Pancreas (tissue), 10 donors: ENCODE measurements around the gene TANC1. TPM values are rescaled to one million over a fixed set of nuclear protein-coding genes. Genes with fewer than 3 reads are reported as not detected.

Source experiments
- ATAC-seq, 4 donors: fragments of 200-7000 bp; cut with Tn5 transposase; one replicate each; pipeline versions ENCODE4 v1.8.0 to v1.9.1; 2020; ENCODE audit warnings: mild to moderate bottlenecking in 4 of 4, moderate library complexity in 4 of 4
- DNase-seq, 6 donors: peaks; one replicate each; pipeline ENCODE4 v3.0.0-alpha.2; 2020
- FAIRE-seq: peaks from 2 replicates; lab custom pipeline; 2012; peaks lifted over from hg19 to GRCh38; lab: Jason Lieb, UNC
- H3K27ac ChIP-seq, 4 donors: fragments of 200-600 bp; sonication (generic); 1 replicate in 3 of 4; 2 replicates in 1 of 4; pipeline versions ENCODE4 v1.5.0 to v1.8.0; 2020
- H3K27me3 ChIP-seq, 4 donors: fragments of 200-600 bp; one replicate each; pipeline ENCODE4 v1.8.0; 2021
- H3K36me3 ChIP-seq, 3 donors: fragments of 200-600 bp; sonication (generic) in 1 of 3; one replicate each; pipeline versions ENCODE4 v1.5.0 to v1.8.0; 2020 to 2021
- H3K4me1 ChIP-seq, 3 donors: fragments of 200-600 bp; one replicate each; pipeline ENCODE4 v1.8.0; 2021
- H3K4me3 ChIP-seq, 4 donors: fragments of 200-600 bp; sonication (generic) in 2 of 4; one replicate each; pipeline versions ENCODE4 v1.5.0 to v1.8.0; 2020 to 2021
- H3K9me3 ChIP-seq, 4 donors: fragments of 200-600 bp; one replicate each; pipeline ENCODE4 v1.8.0; 2021
- WGBS, 2 donors: extraction: QIAGEN DNeasy Blood & Tissue Kit; methylation state at CpG; one replicate each; pipeline ENCODE4 v1.1.7; 2013; 5-methylcytosine and 5-hydroxymethylcytosine counted together
- intact Hi-C, 3 donors: fragments of 100-400 bp; cut with DNase I; formaldehyde crosslinking; loops; one replicate each; pipeline versions ENCODE4 v1.11.1 to v1.14.2; 2022
- polyA plus RNA-seq, 2 donors: library from polyadenylated mRNA; stranded (reverse); fragments of 200-250 nt; gene quantifications; one replicate each; pipeline ENCODE4 v1.2.3, GENCODE V29; 2013
- total RNA-seq, 6 donors: library from RNA; stranded (reverse); fragmentation: NEBNext Ultra II Directional in 4 of 6; extraction: Animal tissue kit (Norgen Biotek cat#: 25700) in 4 of 6; gene quantifications; one replicate each; pipeline versions ENCODE4 v1.2.1 to v1.2.4, GENCODE V29; 2021 to 2023
- TF ChIP-seq, protein P1 (sequence below), 4 donors: fragments of 200-600 bp; sonication (generic) in 3 of 4; IDR thresholded peaks; one replicate each; pipeline versions ENCODE4 v1.5.0 to v1.8.0; 2021; ENCODE audit warnings: antibody characterized with exemption in 4 of 4
- donor health status: healthy with polysubstance abuse.
- donor health status: DM: no; HTN: no; CAD: no; lungs with moderate emphysema.
- donor health status: DM: no; HTN: no; CAD: no.
- donor health status: control.
- donor health status: control.
- donor health status: Bipolar disorder and iron deficiency.
- donor health status: DM: yes; HTN: yes; CAD: no.
- donor health status: DM: no; HTN: no; CAD: no.
- donor health status: DM: no; HTN: no; CAD: no.
- donor health status: DM: yes; HTN: yes; CAD: no.

TANC1 gene
- total and polyA plus RNA-seq, 8 donors = 9.0 to 17.6 (median 10.5) TPM

DNA sequence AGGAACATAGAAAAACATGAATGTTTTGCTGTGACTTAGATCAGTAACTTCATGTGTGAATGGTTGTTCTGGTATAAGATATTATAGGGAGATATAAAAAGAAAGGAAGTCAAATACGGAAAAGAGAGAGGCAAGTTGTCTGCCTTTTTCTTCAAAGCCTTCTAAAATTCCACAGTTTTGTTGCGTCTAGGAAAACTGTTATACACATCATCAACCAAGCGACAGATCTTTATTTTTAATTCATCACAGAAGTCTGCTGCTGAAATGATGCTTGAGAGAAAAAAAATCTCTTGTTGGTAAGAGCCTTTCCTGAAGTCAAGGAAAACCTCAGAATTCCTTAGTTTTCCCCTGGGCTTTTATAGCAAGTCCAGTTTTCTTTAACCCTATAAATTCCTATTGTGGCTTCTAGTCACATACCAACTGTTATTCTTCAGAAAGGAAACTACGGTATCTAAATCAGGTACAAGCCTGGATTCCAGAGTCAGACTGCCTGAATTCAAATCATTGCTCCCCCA is 36.3 kb upstream of the TANC1 start:
- no peak overlapping the region for H3K4me3 ChIP-seq
- intact Hi-C loops = no loop called here
- ATAC-seq (no peak), DNase-seq (no peak), FAIRE-seq (no peak)
- H3K36me3 ChIP-seq = no peaks in the 10 kb centered on the region
- no peaks in the 10 kb centered on the region for H3K4me1 ChIP-seq
- 78 to 81% methylated on average over 4 of the region's 4 CpGs for WGBS, 2 donors
- TF ChIP-seq, protein P1, sequence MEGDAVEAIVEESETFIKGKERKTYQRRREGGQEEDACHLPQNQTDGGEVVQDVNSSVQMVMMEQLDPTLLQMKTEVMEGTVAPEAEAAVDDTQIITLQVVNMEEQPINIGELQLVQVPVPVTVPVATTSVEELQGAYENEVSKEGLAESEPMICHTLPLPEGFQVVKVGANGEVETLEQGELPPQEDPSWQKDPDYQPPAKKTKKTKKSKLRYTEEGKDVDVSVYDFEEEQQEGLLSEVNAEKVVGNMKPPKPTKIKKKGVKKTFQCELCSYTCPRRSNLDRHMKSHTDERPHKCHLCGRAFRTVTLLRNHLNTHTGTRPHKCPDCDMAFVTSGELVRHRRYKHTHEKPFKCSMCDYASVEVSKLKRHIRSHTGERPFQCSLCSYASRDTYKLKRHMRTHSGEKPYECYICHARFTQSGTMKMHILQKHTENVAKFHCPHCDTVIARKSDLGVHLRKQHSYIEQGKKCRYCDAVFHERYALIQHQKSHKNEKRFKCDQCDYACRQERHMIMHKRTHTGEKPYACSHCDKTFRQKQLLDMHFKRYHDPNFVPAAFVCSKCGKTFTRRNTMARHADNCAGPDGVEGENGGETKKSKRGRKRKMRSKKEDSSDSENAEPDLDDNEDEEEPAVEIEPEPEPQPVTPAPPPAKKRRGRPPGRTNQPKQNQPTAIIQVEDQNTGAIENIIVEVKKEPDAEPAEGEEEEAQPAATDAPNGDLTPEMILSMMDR (IDR thresholded peaks at IDR 0.05) = no peak
- H3K9me3 ChIP-seq = no peaks in the 10 kb centered on the region
- no peak overlapping the region for H3K27ac ChIP-seq
- no peaks in the 10 kb centered on the region for H3K27me3 ChIP-seq

DNA sequence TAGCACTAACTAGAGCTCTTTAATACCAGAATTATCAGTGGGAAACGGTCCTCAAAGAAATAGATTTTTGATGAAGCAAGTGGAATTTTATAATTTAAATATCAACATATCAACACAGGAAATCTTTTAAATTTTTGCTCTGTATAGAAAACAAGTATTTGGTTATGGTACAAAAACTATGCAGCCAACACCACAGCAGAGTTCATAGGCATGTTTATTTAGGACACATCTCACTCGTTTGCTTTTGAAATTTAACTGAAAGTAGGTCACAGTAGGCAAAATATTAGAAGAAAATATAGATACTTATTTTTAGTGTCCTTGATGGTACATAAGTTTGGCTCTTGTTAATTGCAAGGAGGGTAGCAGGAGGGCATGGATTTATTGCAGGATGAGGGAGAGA is 34.3 kb upstream of the TANC1 start:
- ATAC-seq (no peak), FAIRE-seq (no peak), DNase-seq (no peak)
- Histone ChIP-seq H3K36me3 (no peaks in the 10 kb centered on the region), H3K4me3 (no peak overlapping the region), H3K27ac (no peak overlapping the region), H3K9me3 (no peaks in the 10 kb centered on the region), H3K4me1 (no peaks in the 10 kb centered on the region), H3K27me3 (no peaks in the 10 kb centered on the region)
- TF ChIP-seq, protein P1 (IDR thresholded peaks at IDR 0.05) = no peak
- intact Hi-C loops = no loop called here
- 51 to 52% methylated on average over 2 of the region's 2 CpGs for WGBS, 2 donors

DNA sequence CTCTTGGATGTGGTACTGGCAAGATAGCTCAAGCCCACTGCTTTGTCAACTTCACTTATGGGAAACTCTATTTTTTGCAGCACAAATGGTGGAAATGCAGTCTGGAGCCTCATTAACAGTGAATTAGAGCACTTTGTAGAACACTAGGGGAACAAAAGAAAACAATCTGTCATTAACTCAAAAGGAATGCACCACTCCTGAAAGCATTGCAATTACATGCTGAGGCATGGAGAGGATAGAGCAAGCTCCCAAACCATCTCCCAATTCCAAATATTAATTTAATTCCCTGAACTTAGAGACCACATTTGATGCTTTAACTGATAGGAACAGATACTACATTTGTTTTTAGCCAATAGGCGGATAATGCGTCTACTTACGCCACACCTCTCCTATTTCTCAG is 32.8 kb upstream of the TANC1 start:
- FAIRE-seq = no peak
- Histone ChIP-seq H3K36me3 (no peaks in the 10 kb centered on the region), H3K27me3 (no peaks in the 10 kb centered on the region), H3K4me3 (no peak overlapping the region), H3K9me3 (no peaks in the 10 kb centered on the region), H3K4me1 (no peaks in the 10 kb centered on the region), H3K27ac (no peak overlapping the region)
- intact Hi-C loops = no loop called here
- no peak for DNase-seq
- TF ChIP-seq, protein P1 (IDR thresholded peaks at IDR 0.05) = no peak
- WGBS, 2 donors = 98% methylated on average over 3 of the region's 3 CpGs
- no peak for ATAC-seq

DNA sequence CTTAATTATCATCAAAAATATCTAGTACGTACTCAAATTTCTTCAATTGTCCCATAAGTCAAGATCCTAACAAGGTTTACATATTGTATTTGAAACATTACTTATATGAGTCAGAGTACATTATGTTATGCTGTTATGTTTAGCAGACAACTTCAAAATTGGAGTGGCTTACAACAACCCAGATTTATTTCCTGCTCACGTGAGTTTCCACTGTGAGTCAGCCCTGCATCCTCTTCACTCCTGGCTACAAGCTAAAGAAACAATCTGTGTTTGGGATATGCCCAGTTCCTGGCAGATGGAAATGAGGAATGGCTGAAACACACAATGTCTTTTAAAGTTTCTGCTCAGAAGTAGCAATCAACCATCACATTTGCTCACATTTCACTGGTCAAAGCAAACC is 31.5 kb upstream of the TANC1 start:
- no peaks in the 10 kb centered on the region for H3K36me3 ChIP-seq
- FAIRE-seq = no peak
- ATAC-seq = no peak
- no peak for DNase-seq
- no peaks in the 10 kb centered on the region for H3K4me1 ChIP-seq
- TF ChIP-seq, protein P1 (IDR thresholded peaks at IDR 0.05) = no peak
- no peak overlapping the region for H3K4me3 ChIP-seq
- H3K9me3 ChIP-seq = no peaks in the 10 kb centered on the region
- H3K27me3 ChIP-seq = no peaks in the 10 kb centered on the region
- intact Hi-C loops = no loop called here
- WGBS, 2 donors = 92 to 93% methylated on average over 2 of the region's 2 CpGs
- no peak overlapping the region for H3K27ac ChIP-seq

DNA sequence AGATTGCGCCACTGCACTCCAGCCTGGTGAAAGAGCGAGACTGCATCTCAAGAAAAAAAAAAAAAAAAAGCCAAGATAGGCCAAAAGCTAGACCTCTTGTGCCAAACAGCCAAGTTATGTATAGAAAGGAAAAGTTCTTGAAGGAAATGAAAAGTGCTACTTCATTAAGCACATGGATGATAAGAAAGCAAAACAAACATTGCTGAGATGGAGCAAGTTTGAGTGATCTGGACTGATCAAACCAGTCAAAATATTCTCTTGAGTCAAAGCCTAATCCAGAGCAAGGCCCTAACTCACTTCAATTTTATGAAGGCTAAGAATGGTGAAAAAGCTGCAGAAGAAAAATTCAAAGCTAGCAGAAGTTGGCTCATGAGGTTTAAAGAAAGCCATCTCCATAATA is 28.1 kb upstream of the TANC1 start:
- FAIRE-seq = no peak
- DNase-seq = no peak
- intact Hi-C loops = no loop called here
- Histone ChIP-seq H3K4me1 (no peaks in the 10 kb centered on the region), H3K9me3 (no peaks in the 10 kb centered on the region), H3K27me3 (no peaks in the 10 kb centered on the region), H3K27ac (no peak overlapping the region), H3K4me3 (no peak overlapping the region), H3K36me3 (no peaks in the 10 kb centered on the region)
- WGBS, 2 donors = 94 to 98% methylated on average over 2 of the region's 2 CpGs
- no peak for ATAC-seq
- TF ChIP-seq, protein P1 (IDR thresholded peaks at IDR 0.05) = no peak
